Smooth muscle cell (in vitro differentiated cells): ENCODE measurements around the gene GPD2. TPM values are rescaled to one million over a fixed set of nuclear protein-coding genes. Genes with fewer than 3 reads are reported as not detected.

Source experiments
- DNase-seq: peaks from one replicate; lab custom pipeline; 2025; ENCODE audit not compliant: unreplicated experiment; lab: John Stamatoyannopoulos, UW
- H2AFZ ChIP-seq: fragments of 200-600 bp; sonication (generic); 2 replicates; pipeline ENCODE4 v1.6.0; 2016; ENCODE audit warnings: antibody characterized with exemption, low read depth, mild to moderate bottlenecking
- H3F3A ChIP-seq: fragments of 200-600 bp; sonication (generic); 2 replicates; pipeline ENCODE4 v1.6.0; 2017; ENCODE audit warnings: antibody characterized with exemption, low read depth
- H3K27ac ChIP-seq: fragments of 200-600 bp; sonication (generic); 2 replicates; pipeline ENCODE4 v1.5.1; 2016; ENCODE audit warnings: low read depth, mild to moderate bottlenecking
- H3K27me3 ChIP-seq: fragments of 200-600 bp; sonication (generic); 2 replicates; pipeline ENCODE4 v1.6.1; 2016; ENCODE audit warnings: low read depth, mild to moderate bottlenecking
- H3K36me3 ChIP-seq: fragments of 200-600 bp; sonication (generic); 2 replicates; pipeline ENCODE4 v1.5.1; 2016; ENCODE audit warnings: low read depth
- H3K4me1 ChIP-seq: fragments of 200-600 bp; sonication (generic); 2 replicates; pipeline ENCODE4 v1.5.1; 2016; ENCODE audit warnings: low read depth
- H3K4me2 ChIP-seq: fragments of 200-600 bp; sonication (generic); 2 replicates; pipeline ENCODE4 v1.6.0; 2016; ENCODE audit warnings: mild to moderate bottlenecking
- H3K4me3 ChIP-seq: fragments of 200-600 bp; sonication (generic); 2 replicates; pipeline ENCODE4 v1.5.1; 2016; ENCODE audit warnings: mild to moderate bottlenecking
- H3K79me2 ChIP-seq: fragments of 200-600 bp; sonication (generic); 2 replicates; pipeline ENCODE4 v1.6.0; 2016; ENCODE audit warnings: low read depth, mild to moderate bottlenecking
- H3K9ac ChIP-seq: fragments of 200-600 bp; sonication (generic); 2 replicates; pipeline ENCODE4 v1.6.0; 2016; ENCODE audit warnings: low read depth
- H3K9me3 ChIP-seq: fragments of 200-600 bp; sonication (generic); replicated peaks from 2 replicates; pipeline ENCODE4 v1.5.1; 2016; ENCODE audit warnings: low read depth
- H4K20me1 ChIP-seq: fragments of 200-600 bp; sonication (generic); 2 replicates; pipeline ENCODE4 v1.6.0; 2016; ENCODE audit warnings: low read depth
- CTCF ChIP-seq: fragments of 200-600 bp; sonication (generic); IDR thresholded peaks from 2 replicates; pipeline ENCODE4 v1.5.1; 2017; ENCODE audit warnings: borderline replicate concordance, mild to moderate bottlenecking, antibody characterized with exemption; ENCODE audit not compliant: insufficient read depth, poor library complexity, severe bottlenecking
- WGBS: methylation state at CpG from one replicate; pipeline ENCODE4 v1.1.7; 2016; ENCODE audit warnings: low lambda C conversion rate; 5-methylcytosine and 5-hydroxymethylcytosine counted together
- polyA plus RNA-seq: library from polyadenylated mRNA; unstranded; fragments of >200 nt; fragmentation: Nextera tagmentation; extraction: Ambion mirVana; gene quantifications from 2 replicates; pipeline ENCODE4 v1.2.1, GENCODE V29; 2016
- total RNA-seq: library from RNA; depleted of rRNA; stranded (reverse); fragments of >200 nt; gene quantifications from 2 replicates; pipeline ENCODE4 v1.2.3, GENCODE V29; 2014

Gene GPD2
- total and polyA plus RNA-seq, 2 experiments from 2014 or later: 5.6 to 25.8 TPM

- no peaks in the 10 kb centered on the region for H3K27me3 ChIP-seq
- no peaks in the 10 kb centered on the region for H3K36me3 ChIP-seq
- no peaks in the 10 kb centered on the region for H3K79me2 ChIP-seq
- no peak for DNase-seq
- no peaks in the 10 kb centered on the region for H4K20me1 ChIP-seq
- no peak overlapping the region for H3K4me3 ChIP-seq
- TF ChIP-seq CTCF: no peak
- H3K9ac ChIP-seq: no peak overlapping the region
- H3K4me1 ChIP-seq: peaks cover 11% of the 10 kb centered on the region
- H3F3A ChIP-seq: no peaks in the 10 kb centered on the region
- H3K27ac ChIP-seq: peak overlapping the region; percentile 66
- no peaks in the 10 kb centered on the region for H3K9me3 ChIP-seq
- 95% methylated on average over 4 of the region's 4 CpGs for WGBS
- H3K4me2 ChIP-seq: peak overlapping the region; percentile 56
- no peak overlapping the region for H2AFZ ChIP-seq
Measured at GRCh38 chr2:156563994-156564753, 128.0 kb downstream of the GPD2 start.

- Histone ChIP-seq H3K27ac (peak overlapping the region; percentile 79), H3K4me1 (peaks cover 11% of the 10 kb centered on the region), H3K4me3 (no peak overlapping the region), H4K20me1 (no peaks in the 10 kb centered on the region), H3F3A (no peaks in the 10 kb centered on the region), H3K27me3 (no peaks in the 10 kb centered on the region), H3K9me3 (no peaks in the 10 kb centered on the region), H3K9ac (peak overlapping the region; percentile 25), H3K4me2 (peak overlapping the region; percentile 73), H2AFZ (no peak overlapping the region), H3K79me2 (no peaks in the 10 kb centered on the region), H3K36me3 (no peaks in the 10 kb centered on the region)
- WGBS: 19% methylated on average over 5 of the region's 5 CpGs
- TF ChIP-seq CTCF: no peak
- no peak for DNase-seq
Measured at GRCh38 chr2:156565066-156565710, 129.0 kb downstream of the GPD2 start.

DNA sequence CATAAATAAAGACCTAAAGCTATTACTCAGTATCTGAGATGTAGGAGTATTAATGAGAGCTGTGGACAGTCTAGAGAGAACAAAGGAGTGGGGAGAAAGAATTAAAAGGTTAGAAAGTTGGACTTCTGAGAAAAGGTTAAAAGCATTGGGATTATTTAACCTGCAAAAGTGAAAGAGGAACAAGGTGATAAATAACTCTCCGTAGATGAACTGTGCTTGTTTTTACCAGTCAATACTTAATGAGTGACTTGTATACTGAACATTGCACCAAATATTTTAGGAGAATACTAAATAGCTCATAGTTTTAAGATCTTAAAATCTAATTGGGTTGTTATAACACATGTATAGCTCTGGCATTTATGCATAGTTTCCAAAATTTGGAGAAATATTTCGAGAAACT, 137.5 kb downstream of the GPD2 start:
- Histone ChIP-seq H3F3A (no peaks in the 10 kb centered on the region), H3K4me3 (no peak overlapping the region), H4K20me1 (no peaks in the 10 kb centered on the region), H3K9ac (no peak overlapping the region), H3K79me2 (no peaks in the 10 kb centered on the region), H2AFZ (no peak overlapping the region), H3K4me1 (no peaks in the 10 kb centered on the region), H3K4me2 (no peak overlapping the region), H3K27ac (no peak overlapping the region), H3K9me3 (no peaks in the 10 kb centered on the region), H3K36me3 (peaks cover 6% of the 10 kb centered on the region), H3K27me3 (no peaks in the 10 kb centered on the region)
- TF ChIP-seq CTCF: no peak
- no peak for DNase-seq
- WGBS: 100% methylated on average over 2 of the region's 2 CpGs
